AG04450 (cell line): ENCODE results near the gene SCD. TPM values are rescaled to one million over a fixed set of nuclear protein-coding genes. Genes with fewer than 3 reads are reported as not detected.

ENCODE experiments used
- CTCF ChIA-PET: fragments of 300-600, 350-600 bp; formaldehyde crosslinking; extraction: SDS; loops from one replicate; lab custom pipeline; 2022; ENCODE audit warnings: antibody characterized with exemption, inconsistent platforms; lab: Charles Lee
- POLR2A ChIA-PET: fragments of 350-600 bp; formaldehyde crosslinking; extraction: SDS; loops from one replicate; lab custom pipeline; 2021; ENCODE audit warnings: antibody characterized with exemption, inconsistent platforms; lab: Yijun Ruan, JAX
- DNase-seq: peaks from one replicate; pipeline ENCODE4 v3.0.0-alpha.2; 2011; ENCODE audit warnings: low read depth, low spot score
- H3K27ac ChIP-seq: one replicate; pipeline ENCODE4 v1.5.1; 2012; ENCODE audit warnings: low read depth, low read length, control low read depth
- H3K27me3 ChIP-seq: one replicate; pipeline ENCODE4 v1.6.0; 2012; ENCODE audit warnings: low read length; ENCODE audit not compliant: control insufficient read depth, insufficient read depth
- H3K4me3 ChIP-seq: 2 replicates; pipeline ENCODE4 v1.5.1; 2011; ENCODE audit warnings: mild to moderate bottlenecking, low read depth, low read length, control low read depth
- H3K9me3 ChIP-seq: 2 replicates; pipeline ENCODE4 v1.5.1; 2012; ENCODE audit warnings: low read length; ENCODE audit not compliant: control insufficient read depth, insufficient read depth
- polyA plus RNA-seq: library from polyadenylated mRNA; depleted of rRNA; stranded (reverse); fragments of >200 nt; gene quantifications from 2 replicates; pipeline ENCODE4 v1.2.3, GENCODE V29; 2011
- TF ChIP-seq, protein P1 (sequence below): IDR thresholded peaks from 2 replicates; pipeline ENCODE4 v1.5.1; 2011; ENCODE audit warnings: low read depth, low read length, control low read depth, inconsistent platforms

SCD gene
- polyA plus RNA-seq, 1 experiment, result 148 TPM

DNA sequence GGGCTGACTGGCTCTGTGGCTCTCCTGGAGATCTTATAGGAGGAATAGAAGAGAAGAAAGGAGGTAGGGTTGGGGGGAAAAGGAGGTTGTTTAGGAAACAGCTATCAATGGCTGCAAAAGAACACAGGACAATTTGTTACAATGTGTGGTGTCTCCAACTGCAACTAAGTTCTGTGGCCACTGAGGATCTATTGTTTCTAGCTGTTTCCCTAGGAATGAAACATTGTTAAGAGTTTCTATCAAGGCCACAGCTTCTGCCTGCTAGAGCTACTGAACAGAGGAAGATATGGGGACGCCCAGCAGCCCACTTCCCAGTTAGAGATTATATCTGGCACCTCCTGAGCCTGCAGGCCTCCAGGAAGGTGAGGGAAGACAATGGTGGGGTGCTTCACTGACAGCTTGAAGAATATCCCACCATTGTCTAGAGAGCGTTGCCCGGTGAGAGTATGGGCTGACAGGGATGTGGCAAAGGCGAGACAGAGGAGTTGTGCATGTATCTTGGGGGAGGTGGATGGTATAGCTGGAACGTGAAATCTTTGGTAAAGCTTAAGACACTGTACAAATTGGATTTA is 4.0 kb downstream of the SCD start:
- POLR2A ChIA-PET, result interaction anchor here (1.2 kb wide), 1 partner anchor 23 kb away, joined by 4 read pairs; no protein-coding TSS in a partner anchor
- no peaks in the 10 kb centered on the region; the same call in 1 of the 2 replicates for H3K9me3 ChIP-seq
- CTCF ChIA-PET, result interaction anchor here (0.9 to 16.3 kb wide), 2 partner anchors 80 to 168 kb away, joined by 3 to 381 read pairs; no protein-coding TSS in a partner anchor

GRCh38 chr10:100353770-100354485 is 6.9 kb downstream of the SCD start:
- H3K4me3 ChIP-seq, result no peak overlapping the region
- CTCF ChIA-PET, result interaction anchor here (1.0 to 1.4 kb wide), 2 partner anchors 10 to 15 kb away, joined by 3 read pairs; no protein-coding TSS in a partner anchor
- H3K27me3 ChIP-seq, result no peaks in the 10 kb centered on the region
- POLR2A ChIA-PET, result interaction anchor here (0.7 kb wide), 1 partner anchor 560 kb away, joined by 6 read pairs; no protein-coding TSS in a partner anchor
- no peak for DNase-seq
- no peaks in the 10 kb centered on the region for H3K9me3 ChIP-seq
- TF ChIP-seq, protein P1, sequence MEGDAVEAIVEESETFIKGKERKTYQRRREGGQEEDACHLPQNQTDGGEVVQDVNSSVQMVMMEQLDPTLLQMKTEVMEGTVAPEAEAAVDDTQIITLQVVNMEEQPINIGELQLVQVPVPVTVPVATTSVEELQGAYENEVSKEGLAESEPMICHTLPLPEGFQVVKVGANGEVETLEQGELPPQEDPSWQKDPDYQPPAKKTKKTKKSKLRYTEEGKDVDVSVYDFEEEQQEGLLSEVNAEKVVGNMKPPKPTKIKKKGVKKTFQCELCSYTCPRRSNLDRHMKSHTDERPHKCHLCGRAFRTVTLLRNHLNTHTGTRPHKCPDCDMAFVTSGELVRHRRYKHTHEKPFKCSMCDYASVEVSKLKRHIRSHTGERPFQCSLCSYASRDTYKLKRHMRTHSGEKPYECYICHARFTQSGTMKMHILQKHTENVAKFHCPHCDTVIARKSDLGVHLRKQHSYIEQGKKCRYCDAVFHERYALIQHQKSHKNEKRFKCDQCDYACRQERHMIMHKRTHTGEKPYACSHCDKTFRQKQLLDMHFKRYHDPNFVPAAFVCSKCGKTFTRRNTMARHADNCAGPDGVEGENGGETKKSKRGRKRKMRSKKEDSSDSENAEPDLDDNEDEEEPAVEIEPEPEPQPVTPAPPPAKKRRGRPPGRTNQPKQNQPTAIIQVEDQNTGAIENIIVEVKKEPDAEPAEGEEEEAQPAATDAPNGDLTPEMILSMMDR, result no peak
- no peak overlapping the region for H3K27ac ChIP-seq

More for the DNA sequence above, 4.0 kb downstream of the SCD start:
- TF ChIP-seq, protein P1, result no peak
- Histone ChIP-seq H3K27me3 (no peaks in the 10 kb centered on the region), H3K27ac (peak overlapping the region; percentile 21), H3K4me3 (peak overlapping the region; percentile 86; the same call in 1 of the 2 replicates)
- DNase-seq, result no peak

GRCh38 chr10:100355086-100355485 is 8.1 kb downstream of the SCD start:
- ChIA-PET POLR2A (no interaction called here), CTCF (interaction anchor here (1.4 kb wide), 1 partner anchor 11 kb away, joined by 3 read pairs; no protein-coding TSS in a partner anchor)
- Histone ChIP-seq H3K9me3 (no peaks in the 10 kb centered on the region), H3K27ac (no peak overlapping the region), H3K27me3 (no peaks in the 10 kb centered on the region), H3K4me3 (no peak overlapping the region)
- TF ChIP-seq, protein P1, result no peak
- DNase-seq, result no peak

GRCh38 chr10:100356067-100357017 is 9.3 kb downstream of the SCD start:
- Histone ChIP-seq H3K4me3 (no peak overlapping the region), H3K27me3 (no peaks in the 10 kb centered on the region), H3K9me3 (no peaks in the 10 kb centered on the region), H3K27ac (no peak overlapping the region)
- TF ChIP-seq, protein P1, result no peak
- no peak for DNase-seq
- CTCF ChIA-PET, result no interaction called here
- POLR2A ChIA-PET, result no interaction called here
